GM21619 (cell line): Measurements from ENCODE around the gene RXRB.

Experiments used
- ATAC-seq: cut with Tn5 transposase; IDR thresholded peaks from one replicate; pipeline ENCODE4 v1.9.1; 2021; ENCODE audit not compliant: unreplicated experiment

Gene RXRB

DNA sequence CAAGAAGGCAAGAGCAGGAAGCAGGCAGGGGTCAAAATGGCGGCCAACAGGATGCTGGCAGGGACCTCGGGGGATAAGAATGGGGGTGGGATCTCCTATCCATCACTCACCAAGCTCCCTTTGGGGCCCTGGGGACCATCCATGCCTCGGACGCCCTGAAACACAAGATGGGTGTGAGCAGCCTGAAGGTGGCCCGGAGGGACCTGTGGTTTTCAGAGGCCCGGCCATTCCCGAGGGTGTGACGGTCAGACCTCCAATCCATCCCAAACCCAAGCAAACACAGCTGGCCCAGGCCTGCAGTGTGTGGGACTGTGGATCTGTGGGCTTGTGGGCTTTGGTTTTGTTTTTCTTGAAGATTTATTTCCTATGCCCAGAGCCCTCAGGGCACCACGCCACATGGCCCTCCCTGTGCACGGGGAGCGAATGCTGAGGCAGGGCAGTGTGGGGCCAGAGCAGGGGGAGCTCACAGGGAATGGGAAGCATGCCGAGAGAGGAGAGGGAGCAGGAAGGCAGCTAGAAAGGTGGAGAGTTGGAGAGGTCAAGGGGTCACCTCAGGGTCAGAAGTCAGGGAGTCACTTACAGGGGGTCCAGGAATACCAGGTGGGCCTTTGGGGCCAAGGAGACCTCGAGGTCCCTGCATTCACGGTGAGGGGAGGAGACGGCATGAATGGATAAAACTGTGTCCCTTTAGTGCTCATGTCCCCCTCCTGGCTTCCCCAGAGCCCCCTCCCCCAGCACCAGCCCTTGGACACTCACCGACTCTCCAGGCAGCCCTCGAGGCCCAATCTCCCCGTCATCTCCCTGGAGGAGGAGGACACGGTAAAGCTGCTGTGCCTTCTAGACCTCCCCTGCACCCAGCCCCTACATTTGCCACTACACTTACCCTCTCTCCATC is 22.7 kb downstream of the RXRB start:
- no peak for ATAC-seq

DNA sequence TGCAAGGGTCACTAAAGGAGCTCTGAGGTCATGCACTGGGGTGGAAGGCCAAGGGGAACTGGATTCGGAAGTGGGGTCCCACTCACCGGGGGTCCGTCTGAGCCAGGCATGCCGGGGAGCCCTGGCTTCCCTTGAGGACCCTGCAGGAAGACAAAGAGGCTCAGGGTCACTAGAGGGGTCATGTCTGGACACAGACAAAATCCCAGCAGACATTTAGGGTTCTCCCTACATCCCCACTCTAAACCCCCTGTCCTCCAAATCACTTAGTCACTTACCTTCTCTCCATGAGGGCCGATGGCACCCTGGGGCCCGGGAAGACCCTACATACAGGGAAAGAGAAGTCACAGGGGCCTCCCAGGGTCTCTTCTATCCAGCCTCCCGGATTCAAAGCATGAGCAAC is 23.6 kb downstream of the RXRB start:
- ATAC-seq, result no peak

DNA sequence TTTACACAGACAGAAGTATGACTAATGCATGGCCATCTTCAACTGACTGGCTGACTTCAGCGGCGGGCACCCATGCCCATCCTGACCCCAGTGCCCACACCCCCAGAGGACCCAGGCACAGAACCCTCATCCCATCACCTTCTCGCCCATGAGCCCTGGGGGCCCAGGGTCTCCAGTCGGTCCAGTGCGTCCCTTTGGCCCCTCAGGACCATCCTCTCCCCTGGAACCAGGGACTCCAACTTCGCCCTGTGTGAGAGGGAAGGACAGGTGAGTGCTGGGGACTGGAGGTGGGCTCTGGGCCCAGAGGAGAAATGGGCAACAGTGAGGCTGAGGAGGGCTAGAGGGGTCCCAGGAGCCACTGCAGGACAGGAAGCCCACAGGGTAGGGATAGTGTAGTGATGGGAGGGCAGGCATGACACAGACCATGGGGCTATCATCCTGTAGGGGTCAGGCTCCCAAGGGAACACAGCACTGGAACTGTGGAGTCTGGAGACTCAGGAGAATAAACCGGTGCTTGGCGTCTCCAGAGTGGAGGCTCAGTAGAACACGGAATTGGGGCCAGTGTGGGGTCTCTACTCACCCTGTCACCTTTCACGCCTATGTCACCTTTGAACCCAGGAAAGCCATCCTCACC is 24.9 kb downstream of the RXRB start:
- no peak for ATAC-seq

DNA sequence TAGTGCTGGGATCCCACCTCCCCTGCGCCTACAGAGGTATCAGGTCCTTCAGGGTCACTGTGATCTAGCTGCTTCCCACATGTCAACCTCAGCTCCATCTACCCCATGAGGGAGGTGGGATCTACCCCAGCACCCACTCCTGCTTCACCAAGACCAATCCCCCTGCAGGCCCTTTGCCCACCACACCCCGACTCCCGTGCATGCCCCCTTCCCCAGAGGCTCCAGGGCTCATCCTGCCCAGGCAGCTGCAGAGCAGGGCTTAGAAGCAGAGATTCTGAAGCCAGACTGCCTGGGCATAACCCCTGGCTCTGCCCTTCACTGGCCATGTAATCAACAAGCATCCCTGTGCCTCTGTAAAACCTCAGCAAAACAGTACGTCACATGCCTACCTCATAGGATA is 25.7 kb downstream of the RXRB start:
- ATAC-seq, result no peak

DNA sequence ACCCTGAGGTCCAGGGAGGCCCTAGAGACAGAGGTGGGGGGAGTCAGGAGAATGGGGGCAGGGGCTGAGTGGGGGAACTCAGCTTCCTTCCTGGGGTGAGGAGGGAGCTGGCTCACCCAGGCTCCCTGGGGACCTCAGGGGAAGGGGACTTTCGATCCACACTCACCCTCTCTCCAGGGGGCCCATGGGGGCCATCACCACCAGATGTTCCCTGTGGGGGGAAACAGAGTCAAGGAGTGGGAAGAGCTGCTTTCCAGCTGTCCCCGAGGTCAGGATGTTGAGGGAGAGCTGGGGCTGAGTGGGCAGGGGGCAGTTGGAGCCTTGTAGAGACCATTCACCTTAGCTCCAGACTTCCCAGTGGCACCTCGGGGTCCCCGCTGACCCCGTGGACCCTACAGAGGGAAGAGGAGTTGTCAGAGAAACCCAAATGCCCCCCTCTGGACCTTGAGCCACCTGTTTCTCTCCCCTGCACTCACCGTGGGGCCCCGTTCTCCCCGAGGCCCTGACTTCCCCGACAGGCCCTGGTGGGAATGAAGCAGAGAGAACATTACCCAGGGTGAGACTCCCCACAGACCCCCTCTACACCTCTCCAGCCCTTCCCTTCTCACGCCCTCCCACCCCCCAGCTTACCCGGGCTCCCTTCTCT is 26.8 kb downstream of the RXRB start:
- ATAC-seq, result no peak

DNA sequence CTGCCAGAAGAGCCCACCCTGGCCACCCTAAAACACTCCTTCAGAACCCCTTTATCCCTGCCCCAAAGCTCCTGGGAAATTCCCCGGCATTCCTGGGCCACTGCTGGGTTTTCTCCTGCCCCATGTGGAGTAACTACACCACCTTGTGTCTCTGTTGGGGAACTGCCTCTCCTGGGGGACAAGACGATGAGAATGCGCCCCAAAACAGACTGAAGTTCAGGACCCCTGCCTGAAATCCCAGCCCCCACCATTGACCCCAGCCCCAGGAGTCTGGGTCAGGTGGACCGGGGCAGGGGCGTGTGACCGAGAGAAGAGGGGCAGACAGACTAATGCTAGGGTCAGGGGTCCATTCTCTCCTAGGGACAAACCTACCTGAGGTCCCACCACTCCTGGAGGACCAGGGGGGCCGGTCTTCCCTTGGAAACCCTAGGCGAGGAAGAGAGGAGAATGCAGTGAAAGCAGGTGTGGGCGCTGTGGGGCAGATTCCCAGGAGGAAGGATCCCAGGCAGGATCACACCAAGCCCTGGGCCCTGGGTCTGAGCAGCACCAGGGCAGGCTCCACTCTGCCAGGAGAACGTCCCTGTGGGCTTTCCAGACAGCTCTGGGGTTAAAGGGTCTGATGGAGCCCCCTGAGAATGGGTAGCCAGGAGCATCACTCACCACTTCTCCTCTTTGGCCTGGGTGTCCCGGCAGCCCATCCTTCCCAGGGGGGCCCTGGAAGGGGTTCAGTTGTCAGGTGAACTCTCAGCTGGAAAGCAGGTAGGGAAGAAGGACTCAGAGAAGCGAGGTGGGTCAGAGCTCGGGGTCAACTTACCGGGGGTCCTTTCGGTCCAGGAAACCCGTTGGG is 27.6 kb downstream of the RXRB start:
- ATAC-seq, result no peak

DNA sequence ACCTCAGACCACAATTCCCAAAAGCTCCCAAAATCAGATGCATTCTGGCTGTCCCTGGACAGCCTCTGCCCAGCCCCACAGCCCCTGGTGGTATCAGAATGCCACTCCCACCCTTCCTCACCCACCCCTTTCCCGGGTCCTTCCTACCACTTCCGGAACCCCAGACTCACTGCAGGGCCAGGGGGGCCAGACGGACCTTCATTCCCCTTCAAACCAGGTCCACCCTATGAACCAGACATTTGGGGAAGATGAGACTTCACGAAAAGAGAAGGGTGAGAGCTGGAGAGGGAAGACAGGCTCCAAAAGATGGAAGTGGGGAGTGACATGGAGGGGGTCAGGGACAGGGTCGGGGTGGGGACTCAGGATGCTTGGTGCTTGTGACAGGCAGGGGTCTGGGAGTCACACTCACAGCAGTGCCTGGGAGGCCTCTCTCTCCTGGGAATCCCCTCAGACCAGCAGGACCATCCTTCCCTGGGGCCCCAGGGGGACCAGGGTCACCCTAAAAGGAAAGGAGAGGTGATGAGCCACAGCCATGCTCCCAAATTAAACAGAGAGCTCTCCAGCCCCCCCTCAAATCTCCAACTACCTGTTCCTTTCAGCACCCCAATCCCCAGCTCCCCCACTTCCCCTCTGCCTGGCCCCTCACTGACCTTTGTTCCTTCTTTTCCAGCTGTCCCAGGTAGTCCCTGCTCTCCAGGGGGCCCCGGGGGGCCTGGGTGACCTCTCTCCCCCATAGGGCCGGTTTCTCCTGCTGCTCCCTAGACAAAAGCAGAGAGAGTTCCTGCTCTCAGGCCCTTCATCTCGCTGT is 28.4 kb downstream of the RXRB start:
- no peak for ATAC-seq

DNA sequence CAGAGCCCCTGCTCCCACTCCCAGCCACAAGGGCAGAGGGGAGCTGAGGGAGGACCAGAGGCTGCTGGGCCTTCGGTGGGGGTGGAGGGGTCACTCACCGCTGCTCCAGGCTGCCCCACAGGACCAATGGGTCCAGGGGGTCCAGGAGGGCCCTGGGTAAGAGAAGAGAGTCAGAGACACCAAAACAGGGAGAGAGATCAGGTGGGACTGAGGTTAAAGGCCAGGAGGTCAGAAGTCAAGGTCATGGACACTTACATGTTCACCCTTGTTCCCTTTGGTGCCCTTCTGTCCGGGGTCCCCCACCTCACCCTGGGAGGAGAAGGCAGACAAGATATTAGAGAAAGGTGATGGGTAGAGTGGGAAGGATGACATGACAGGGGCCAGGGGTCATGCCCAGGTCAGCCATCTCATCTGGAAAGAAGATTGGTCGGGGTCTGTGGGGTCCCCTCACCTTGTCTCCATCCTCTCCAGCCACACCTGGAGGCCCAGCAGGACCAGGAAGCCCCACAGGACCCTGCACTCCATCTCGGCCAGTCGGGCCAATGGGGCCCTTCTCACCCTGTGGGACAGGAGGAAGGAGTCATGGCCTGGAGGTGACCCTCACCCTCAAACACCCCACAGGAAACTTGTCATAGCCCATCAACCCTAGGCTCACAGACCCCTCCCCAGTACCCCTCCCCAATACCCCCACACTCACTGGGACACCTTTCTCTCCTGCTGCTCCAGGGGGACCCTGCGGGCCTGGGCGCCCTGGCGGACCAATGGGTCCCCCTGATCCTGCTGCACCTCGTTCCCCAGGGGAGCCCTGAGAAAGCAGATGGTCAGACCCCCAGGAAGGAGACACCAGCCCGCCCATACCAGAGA is 29.2 kb downstream of the RXRB start:
- no peak for ATAC-seq

DNA sequence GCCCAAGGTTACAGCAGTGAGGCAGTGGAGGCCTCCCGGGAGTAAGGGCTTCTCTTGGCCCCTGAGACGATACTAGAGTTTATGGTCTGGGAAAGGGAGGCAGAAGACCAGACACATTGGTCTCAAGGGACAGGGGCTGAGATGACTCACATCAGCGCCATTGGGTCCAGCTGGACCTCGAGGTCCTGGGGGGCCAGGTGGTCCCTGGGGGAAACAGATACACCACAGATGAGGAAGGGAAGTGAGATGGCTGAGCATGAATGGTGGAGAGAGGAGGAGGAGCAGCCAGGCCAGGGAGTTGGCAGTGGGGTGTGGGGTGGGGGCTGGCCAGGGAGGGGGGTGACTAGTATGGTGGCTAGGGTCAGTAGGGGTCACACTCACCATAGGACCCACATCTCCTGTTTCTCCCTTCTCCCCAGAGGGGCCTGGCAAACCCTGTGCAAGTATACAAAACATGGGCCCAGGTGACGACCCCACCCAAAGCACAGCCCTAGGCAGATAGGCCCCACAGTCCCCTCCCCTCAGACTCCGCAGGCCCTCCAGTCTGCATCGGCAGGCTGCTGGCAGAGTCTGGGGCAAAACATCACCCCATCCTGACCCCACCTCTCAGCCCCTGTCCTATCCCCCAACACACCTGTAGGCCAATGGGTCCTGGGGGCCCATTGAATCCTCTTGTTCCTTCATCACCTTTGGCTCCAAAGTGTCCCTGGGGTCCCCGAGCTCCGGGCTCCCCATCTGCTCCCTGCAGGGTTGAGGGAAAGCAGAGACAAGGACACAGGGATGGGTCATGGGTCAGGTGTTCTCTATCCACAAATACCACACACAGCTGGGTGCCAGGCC is 30.1 kb downstream of the RXRB start:
- peak; percentile 51 for ATAC-seq

DNA sequence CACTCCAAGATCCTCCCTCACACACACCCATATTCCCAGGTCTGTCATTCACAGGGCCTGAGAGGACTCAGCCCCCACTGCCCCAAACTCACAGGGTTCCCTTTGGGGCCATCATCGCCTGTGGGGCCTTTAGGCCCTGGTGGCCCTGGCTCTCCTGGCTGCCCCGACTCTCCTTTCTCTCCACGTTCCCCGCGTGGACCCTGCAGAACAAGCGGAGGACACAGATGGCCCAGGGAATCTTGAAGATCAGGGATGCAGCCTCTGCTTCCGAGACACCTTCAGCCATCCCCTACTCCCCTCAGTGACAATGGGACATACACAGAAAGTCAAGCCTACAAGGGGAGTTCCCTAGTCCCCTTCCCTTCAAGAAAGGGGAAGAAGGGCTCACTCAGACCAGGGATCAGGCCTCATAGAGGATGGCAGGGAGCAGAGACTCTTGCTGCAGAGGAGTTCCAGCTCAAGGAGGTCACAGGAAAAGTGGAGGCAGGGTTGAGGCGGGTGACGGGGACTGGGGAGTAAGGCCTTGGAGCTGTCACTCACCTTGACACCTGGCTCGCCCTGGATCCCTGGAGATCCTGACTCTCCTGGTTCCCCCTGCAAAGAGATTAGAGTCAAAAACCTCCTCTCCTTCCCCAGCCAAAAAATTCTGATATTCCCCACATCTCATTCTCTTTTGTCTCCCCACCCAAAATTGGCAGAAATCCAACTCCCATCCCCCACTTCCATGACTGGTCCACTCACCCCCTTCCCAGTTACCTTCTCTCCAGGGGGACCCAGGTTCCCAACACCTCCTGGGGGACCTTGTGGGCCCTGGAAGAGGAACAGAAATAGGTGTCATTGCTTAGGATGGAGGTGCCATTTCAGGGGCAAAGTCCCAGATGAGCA is 30.9 kb downstream of the RXRB start:
- no peak for ATAC-seq

DNA sequence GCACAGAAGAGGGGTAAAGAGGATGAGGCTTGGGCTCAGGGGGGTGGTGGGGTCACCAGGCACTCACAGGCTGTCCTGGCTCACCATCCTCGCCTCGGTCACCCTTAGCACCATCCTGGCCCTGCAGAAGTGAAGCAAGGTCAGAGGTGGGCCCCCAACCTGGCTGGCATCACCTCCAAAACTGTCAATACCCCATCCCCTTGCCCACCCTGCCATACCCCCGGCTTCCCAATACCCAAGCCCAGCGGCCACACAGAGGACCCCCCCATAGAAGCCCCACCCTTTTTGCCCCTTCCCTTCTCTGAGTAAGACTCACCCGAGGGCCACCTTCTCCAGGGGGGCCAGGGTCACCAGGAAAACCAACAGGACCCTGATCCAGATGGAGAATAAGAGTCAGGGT is 31.8 kb downstream of the RXRB start:
- ATAC-seq, result no peak

DNA sequence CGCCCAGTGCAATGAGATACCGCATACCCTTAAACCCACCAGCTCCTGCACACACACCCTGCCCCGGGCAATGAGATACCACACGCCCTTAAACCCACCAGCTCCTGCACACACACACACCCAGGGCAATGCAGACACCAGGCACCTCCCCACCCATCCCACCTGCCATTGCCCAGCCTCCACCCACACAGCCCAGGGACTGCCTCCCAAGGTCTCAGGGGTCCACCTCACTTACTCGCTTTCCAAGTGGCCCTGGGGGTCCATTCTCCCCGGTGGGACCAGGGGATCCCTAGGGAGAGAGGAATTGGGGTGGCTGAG is 32.2 kb downstream of the RXRB start:
- no peak for ATAC-seq

DNA sequence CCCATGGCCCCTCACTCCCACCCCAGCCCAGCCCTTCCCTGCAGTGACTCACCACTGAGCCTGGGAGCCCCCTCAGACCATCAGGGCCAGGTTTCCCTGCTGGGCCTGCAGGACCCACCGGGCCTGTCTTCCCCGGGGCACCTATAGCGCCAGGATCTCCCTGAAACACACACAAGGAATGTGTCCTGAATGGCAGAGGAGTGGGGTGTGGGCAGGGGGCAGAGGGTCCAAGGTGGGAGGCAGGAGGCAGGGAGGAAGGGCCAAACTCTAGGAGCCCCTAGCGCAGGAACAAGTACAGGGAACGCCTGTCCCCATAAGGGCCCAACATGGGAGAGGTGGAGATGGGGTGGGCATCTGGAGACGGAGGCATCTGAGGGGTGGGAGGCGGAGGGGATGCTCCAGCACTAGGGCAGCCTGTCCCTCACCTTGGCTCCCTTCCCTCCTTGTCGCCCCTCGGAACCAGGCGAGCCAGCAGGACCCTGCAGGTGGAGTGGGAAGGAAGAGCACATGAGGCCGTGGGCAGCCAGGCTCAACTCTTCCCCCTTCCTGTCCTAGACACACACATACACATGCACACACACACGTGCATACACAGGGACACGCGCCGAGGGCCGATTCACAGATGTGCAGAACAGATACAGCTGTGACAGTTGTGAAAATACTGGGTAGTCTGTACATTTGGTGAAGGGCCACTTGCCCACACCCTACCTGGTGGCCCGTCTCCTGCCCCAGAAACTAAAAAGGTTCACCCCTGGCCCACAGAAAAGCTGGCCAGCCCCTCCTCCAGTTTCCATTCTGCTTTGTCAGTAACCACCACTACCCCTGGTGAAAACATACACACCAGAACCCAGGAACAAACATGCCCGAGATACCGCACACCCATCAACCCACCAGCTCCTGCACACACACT is 32.8 kb downstream of the RXRB start:
- ATAC-seq, result no peak

DNA sequence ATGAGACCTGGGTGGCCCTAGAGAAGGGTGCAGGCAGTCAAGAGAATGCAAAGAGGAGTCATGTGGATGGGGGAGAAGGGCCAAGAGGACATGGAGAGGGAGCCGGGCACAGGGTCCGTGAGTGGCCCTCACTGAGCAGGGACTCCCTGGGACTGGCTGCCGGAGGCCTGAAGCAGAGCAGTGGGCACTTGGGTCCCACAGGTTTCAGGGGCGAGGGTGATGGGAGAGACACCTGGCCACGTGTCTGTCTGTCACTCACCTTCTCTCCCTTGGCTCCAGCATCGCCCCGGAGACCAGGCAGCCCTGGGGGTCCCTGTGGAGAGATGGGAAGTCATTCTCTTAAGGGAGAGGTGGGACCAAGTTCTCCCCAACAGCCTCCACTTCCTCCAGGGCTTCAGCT is 33.7 kb downstream of the RXRB start:
- no peak for ATAC-seq

DNA sequence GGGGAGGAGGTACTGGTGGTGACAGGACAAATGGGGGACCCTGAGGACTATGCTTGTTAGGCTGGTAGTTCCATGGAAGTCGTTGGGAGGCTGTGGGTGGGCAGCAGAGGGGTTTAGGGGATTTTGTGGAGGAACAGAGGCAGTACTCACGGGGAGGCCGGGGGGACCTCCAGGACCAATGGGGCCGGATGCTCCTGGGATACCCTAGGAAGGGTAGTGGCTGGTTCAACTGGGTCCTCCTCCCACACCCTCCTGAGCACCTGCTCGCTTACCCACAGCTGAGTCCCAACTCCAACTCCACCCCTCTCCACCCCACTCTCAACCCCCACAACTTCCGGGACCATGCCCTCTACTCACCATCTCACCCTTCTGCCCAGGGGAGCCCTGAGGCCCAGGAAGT is 34.1 kb downstream of the RXRB start:
- ATAC-seq, result no peak

DNA sequence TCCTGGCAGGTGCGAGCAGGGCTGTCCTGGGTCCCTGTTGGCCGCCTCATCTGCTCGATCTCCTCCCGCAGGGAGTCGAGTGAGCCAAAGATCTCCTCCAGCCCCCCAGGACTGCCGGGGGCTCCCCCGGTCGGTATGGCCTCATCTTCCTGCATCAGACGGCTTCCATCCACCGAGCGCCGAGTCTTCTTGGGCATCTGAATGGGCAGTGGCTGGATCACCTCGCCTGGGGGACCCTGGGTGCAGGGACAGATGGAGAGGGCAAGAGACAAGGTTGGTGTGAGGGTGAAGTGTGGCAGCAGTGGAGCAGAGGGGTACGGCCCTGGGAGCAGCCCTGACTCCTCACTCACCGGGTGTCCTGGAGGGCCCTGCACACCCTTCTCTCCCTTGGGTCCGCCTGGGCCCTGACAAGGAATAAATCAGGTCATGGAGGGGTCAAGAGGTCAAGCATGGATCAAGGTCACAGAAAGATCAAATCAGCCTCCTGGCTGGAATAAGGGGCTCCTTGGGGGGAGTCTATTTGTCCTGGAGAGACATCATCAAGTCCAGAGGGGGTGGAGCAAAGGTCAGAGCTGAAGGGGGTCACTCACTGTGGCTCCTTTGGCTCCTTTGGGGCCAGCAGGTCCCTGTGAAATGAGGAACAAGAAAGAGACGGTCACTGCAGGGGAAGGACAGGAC is 34.7 kb downstream of the RXRB start:
- no peak for ATAC-seq
